PC-9 (cell line): ENCODE measurements around the gene RIMS3. TPM values are rescaled to one million over a fixed set of nuclear protein-coding genes. Genes with fewer than 3 reads are reported as not detected.

Source experiments
- BruUV-seq: library from RNA; stranded (reverse); fragments of 400-500 nt; replicated peaks from 2 replicates; lab custom pipeline; 2021; lab: Mats Ljungman, UMichigan
- CTCF ChIA-PET: fragments of 300-600 bp; sonication (Branson Sonifier 250); formaldehyde crosslinking; loops from one replicate; lab custom pipeline; 2022; ENCODE audit warnings: antibody characterized with exemption; lab: Charles Lee
- POLR2A ChIA-PET: fragments of 300-600 bp; sonication (Branson Sonifier 250); formaldehyde crosslinking; loops from one replicate; lab custom pipeline; 2022; ENCODE audit warnings: antibody characterized with exemption; ENCODE audit not compliant: unreplicated experiment; lab: Charles Lee
- DNase-seq, 2 experiments: peaks; one replicate each; pipeline versions ENCODE4 v3.0.0 to v3.0.0-alpha.2; 2015 to 2022; ENCODE audit warnings: mixed read lengths in 1 of 2
- H2AFZ ChIP-seq: fragments of 200-600 bp; sonication (generic); 2 replicates; pipeline ENCODE4 v1.8.1; 2017; ENCODE audit warnings: antibody characterized with exemption
- H3F3A ChIP-seq: fragments of 200-600 bp; sonication (generic); 2 replicates; pipeline ENCODE4 v1.8.1; 2017; ENCODE audit warnings: antibody characterized with exemption, mild to moderate bottlenecking, low read depth; ENCODE audit not compliant: insufficient read depth
- H3K27ac ChIP-seq: fragments of 200-600 bp; sonication (generic); 2 replicates; pipeline ENCODE4 v1.6.1; 2016; ENCODE audit warnings: mixed run types
- H3K27me3 ChIP-seq: fragments of 200-600 bp; sonication (generic); 2 replicates; pipeline ENCODE4 v1.6.1; 2016; ENCODE audit warnings: low read depth, mixed run types; ENCODE audit not compliant: insufficient read depth
- H3K36me3 ChIP-seq: fragments of 200-600 bp; sonication (generic); 2 replicates; pipeline ENCODE4 v1.6.1; 2016; ENCODE audit warnings: low read depth, mixed run types
- H3K4me1 ChIP-seq: fragments of 200-600 bp; sonication (generic); replicated peaks from 2 replicates; pipeline ENCODE4 v1.6.1; 2016; ENCODE audit warnings: mixed run types; ENCODE audit not compliant: insufficient read depth
- H3K4me2 ChIP-seq: fragments of 200-600 bp; sonication (generic); 2 replicates; pipeline ENCODE4 v1.6.1; 2017; ENCODE audit warnings: mixed run types
- H3K4me3 ChIP-seq: fragments of 200-600 bp; sonication (generic); 2 replicates; pipeline ENCODE4 v1.6.1; 2016; ENCODE audit warnings: mixed run types
- H3K79me2 ChIP-seq: fragments of 200-600 bp; sonication (generic); 2 replicates; pipeline ENCODE4 v1.6.1; 2017; ENCODE audit warnings: low read depth, mixed run types
- H3K9me2 ChIP-seq: fragments of 200-600 bp; sonication (generic); 2 replicates; pipeline ENCODE4 v1.8.1; 2017; ENCODE audit warnings: mild to moderate bottlenecking; ENCODE audit not compliant: insufficient read depth
- H3K9me3 ChIP-seq: fragments of 200-600 bp; sonication (generic); 2 replicates; pipeline ENCODE4 v1.8.1; 2016; ENCODE audit warnings: low read depth; ENCODE audit not compliant: insufficient read depth
- H4K20me1 ChIP-seq: fragments of 200-600 bp; sonication (generic); 2 replicates; pipeline ENCODE4 v1.8.1; 2017; ENCODE audit not compliant: insufficient read depth
- EZH2 ChIP-seq: fragments of 200-600 bp; sonication (generic); IDR thresholded peaks from 2 replicates; pipeline ENCODE4 v1.8.0; 2017; ENCODE audit warnings: antibody characterized with exemption, low read depth
- intact Hi-C: fragments of 100-400 bp; cut with micrococcal nuclease; formaldehyde crosslinking; loops from one replicate; pipeline ENCODE4 v1.10.0; 2022; ENCODE audit not compliant: unreplicated experiment
- total RNA-seq: library from RNA; stranded (reverse); gene quantifications from 2 replicates; pipeline ENCODE4 v1.2.3, GENCODE V29; 2021
- TF ChIP-seq, protein P1 (sequence below): fragments of 200-600 bp; sonication (generic); conservative IDR thresholded peaks from 2 replicates; pipeline ENCODE4 v1.6.1; 2017; ENCODE audit warnings: mixed run types, antibody characterized with exemption, mild to moderate bottlenecking, moderate library complexity

The RIMS3 gene
- total RNA-seq, 1 experiment from 2014 or later: 12.9 TPM

DNA sequence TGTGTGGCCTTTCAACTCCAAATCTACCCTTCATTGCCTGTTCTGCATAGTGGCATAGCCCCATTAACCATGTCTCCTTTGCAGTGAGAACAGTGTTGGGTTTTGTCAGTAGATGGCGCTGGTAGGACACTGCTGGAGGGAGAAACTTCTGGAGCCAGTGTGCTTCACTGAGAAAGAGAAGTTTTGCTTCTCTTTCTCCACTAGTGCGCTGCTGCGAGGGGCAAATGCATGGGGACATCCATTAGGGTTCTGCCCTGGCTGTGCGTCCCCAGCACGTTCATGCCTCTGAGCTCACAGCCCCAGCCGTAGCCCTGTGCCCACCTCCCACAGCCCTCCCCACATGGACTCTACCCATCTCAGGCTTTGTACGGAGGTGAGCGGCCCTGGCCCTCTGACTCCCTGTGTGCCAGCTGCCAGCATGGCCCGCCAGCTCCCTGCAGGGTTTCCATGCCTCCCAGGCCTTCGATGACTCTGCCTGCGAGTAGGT is 53.1 kb downstream of the RIMS3 start:
- ChIA-PET POLR2A (no interaction called here), CTCF (interaction anchor here (0.6 to 1.0 kb wide), 4 partner anchors 55 to 237 kb away, joined by 3 to 4 read pairs (median 4); no protein-coding TSS in a partner anchor)
- H3K79me2 ChIP-seq: no peaks in the 10 kb centered on the region
- peak; percentile 40 to 65 for DNase-seq
- no peaks in the 10 kb centered on the region for H3K4me1 ChIP-seq
- H2AFZ ChIP-seq: no peak overlapping the region
- H3F3A ChIP-seq: no peaks in the 10 kb centered on the region
- no peaks in the 10 kb centered on the region for H3K36me3 ChIP-seq
- H3K4me3 ChIP-seq: no peak overlapping the region
- no peak for TF ChIP-seq EZH2
- TF ChIP-seq, protein P1, sequence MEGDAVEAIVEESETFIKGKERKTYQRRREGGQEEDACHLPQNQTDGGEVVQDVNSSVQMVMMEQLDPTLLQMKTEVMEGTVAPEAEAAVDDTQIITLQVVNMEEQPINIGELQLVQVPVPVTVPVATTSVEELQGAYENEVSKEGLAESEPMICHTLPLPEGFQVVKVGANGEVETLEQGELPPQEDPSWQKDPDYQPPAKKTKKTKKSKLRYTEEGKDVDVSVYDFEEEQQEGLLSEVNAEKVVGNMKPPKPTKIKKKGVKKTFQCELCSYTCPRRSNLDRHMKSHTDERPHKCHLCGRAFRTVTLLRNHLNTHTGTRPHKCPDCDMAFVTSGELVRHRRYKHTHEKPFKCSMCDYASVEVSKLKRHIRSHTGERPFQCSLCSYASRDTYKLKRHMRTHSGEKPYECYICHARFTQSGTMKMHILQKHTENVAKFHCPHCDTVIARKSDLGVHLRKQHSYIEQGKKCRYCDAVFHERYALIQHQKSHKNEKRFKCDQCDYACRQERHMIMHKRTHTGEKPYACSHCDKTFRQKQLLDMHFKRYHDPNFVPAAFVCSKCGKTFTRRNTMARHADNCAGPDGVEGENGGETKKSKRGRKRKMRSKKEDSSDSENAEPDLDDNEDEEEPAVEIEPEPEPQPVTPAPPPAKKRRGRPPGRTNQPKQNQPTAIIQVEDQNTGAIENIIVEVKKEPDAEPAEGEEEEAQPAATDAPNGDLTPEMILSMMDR: peak; percentile 86
- H3K9me2 ChIP-seq: no peaks in the 10 kb centered on the region
- intact Hi-C loops: loop anchor here (1.0 to 5.0 kb wide), 4 partner anchors 57 to 340 kb away; no protein-coding TSS in a partner anchor
- H3K9me3 ChIP-seq: no peaks in the 10 kb centered on the region
- no peak overlapping the region for H3K4me2 ChIP-seq
- no peaks in the 10 kb centered on the region for H3K27me3 ChIP-seq
- no peaks in the 10 kb centered on the region for H4K20me1 ChIP-seq
- no TSS peak for BruUV-seq
- no peak overlapping the region for H3K27ac ChIP-seq

GRCh38 chr1:40610156-40610555 is 55.3 kb downstream of the RIMS3 start:
- no peaks in the 10 kb centered on the region for H3K4me1 ChIP-seq
- CTCF ChIA-PET: interaction anchor here (0.6 kb wide), 1 partner anchor 1275 kb away, joined by 7 read pairs; no protein-coding TSS in a partner anchor
- intact Hi-C loops: loop anchor here (5.0 kb wide), 1 partner anchor 162 kb away; no protein-coding TSS in a partner anchor
- no peaks in the 10 kb centered on the region for H4K20me1 ChIP-seq
- no peaks in the 10 kb centered on the region for H3K9me3 ChIP-seq
- POLR2A ChIA-PET: no interaction called here
- no peak for DNase-seq
- H3F3A ChIP-seq: no peaks in the 10 kb centered on the region
- no peak overlapping the region for H3K4me2 ChIP-seq
- H3K9me2 ChIP-seq: no peaks in the 10 kb centered on the region
- H3K79me2 ChIP-seq: no peaks in the 10 kb centered on the region
- no peaks in the 10 kb centered on the region for H3K27me3 ChIP-seq
- BruUV-seq: no TSS peak
- no peak overlapping the region for H3K27ac ChIP-seq
- H3K36me3 ChIP-seq: no peaks in the 10 kb centered on the region
- TF ChIP-seq, protein P1: no peak
- no peak for TF ChIP-seq EZH2
- no peak overlapping the region for H2AFZ ChIP-seq
- H3K4me3 ChIP-seq: no peak overlapping the region

- H3K79me2 ChIP-seq: no peaks in the 10 kb centered on the region
- H3K36me3 ChIP-seq: no peaks in the 10 kb centered on the region
- TF ChIP-seq, protein P1: no peak
- TF ChIP-seq EZH2: no peak
- no peaks in the 10 kb centered on the region for H3K9me3 ChIP-seq
- no peaks in the 10 kb centered on the region for H3K9me2 ChIP-seq
- H3K27me3 ChIP-seq: no peaks in the 10 kb centered on the region
- ChIA-PET POLR2A (no interaction called here), CTCF (no interaction called here)
- intact Hi-C loops: no loop called here
- no peak overlapping the region for H3K27ac ChIP-seq
- H3K4me2 ChIP-seq: no peak overlapping the region
- H4K20me1 ChIP-seq: no peaks in the 10 kb centered on the region
- no peak overlapping the region for H3K4me3 ChIP-seq
- no peak for DNase-seq
- no TSS peak for BruUV-seq
- no peaks in the 10 kb centered on the region for H3K4me1 ChIP-seq
- H2AFZ ChIP-seq: no peak overlapping the region
- H3F3A ChIP-seq: no peaks in the 10 kb centered on the region
Measured at GRCh38 chr1:40607921-40608320, 57.6 kb downstream of the RIMS3 start.
